Liver (tissue), 9 donors: ENCODE measurements around the gene TBC1D14. TPM values are rescaled to one million over a fixed set of nuclear protein-coding genes. Genes with fewer than 3 reads are reported as not detected.
A peak's percentile ranks its signal among the peaks of the same experiment; 100 is the strongest.

ENCODE experiments used
- DNase-seq: peaks from one replicate; pipeline ENCODE4 v3.0.0-alpha.2; 2017; ENCODE audit warnings: low spot score
- H3K27ac ChIP-seq, 2 donors: one replicate each; pipeline ENCODE4 v1.7.0; 2013; ENCODE audit warnings: inconsistent platforms in 2 of 2, low read length in 2 of 2, control low read depth in 1 of 2, low read depth in 1 of 2, mild to moderate bottlenecking in 1 of 2
- H3K27me3 ChIP-seq, 4 donors: one replicate each; pipeline versions ENCODE4 v1.6.1 to v1.7.0; 2013; ENCODE audit warnings: low read length in 3 of 4, inconsistent platforms in 1 of 4, mild to moderate bottlenecking in 1 of 4, moderate library complexity in 1 of 4; ENCODE audit not compliant: control insufficient read depth in 4 of 4, insufficient read depth in 4 of 4
- H3K36me3 ChIP-seq, 4 donors: one replicate each; pipeline versions ENCODE4 v1.6.1 to v1.7.0; 2013; ENCODE audit warnings: low read length in 3 of 4, mild to moderate bottlenecking in 3 of 4, low read depth in 1 of 4, moderate library complexity in 1 of 4; ENCODE audit not compliant: control insufficient read depth in 4 of 4, insufficient read depth in 3 of 4
- H3K4me1 ChIP-seq, 4 donors: one replicate each; pipeline versions ENCODE4 v1.6.1 to v1.7.0; 2013; ENCODE audit warnings: low read length in 3 of 4, mild to moderate bottlenecking in 3 of 4, moderate library complexity in 1 of 4; ENCODE audit not compliant: control insufficient read depth in 4 of 4, insufficient read depth in 4 of 4
- H3K4me3 ChIP-seq, 3 donors: one replicate each; pipeline versions ENCODE4 v1.6.1 to v1.7.0; 2013; ENCODE audit warnings: low read length in 3 of 3, control low read depth in 1 of 3, low read depth in 1 of 3, mild to moderate bottlenecking in 1 of 3
- H3K9ac ChIP-seq, 2 donors: one replicate each; pipeline ENCODE4 v1.7.0; 2013; ENCODE audit warnings: low read length in 2 of 2, mild to moderate bottlenecking in 2 of 2, moderate library complexity in 2 of 2, control low read depth in 1 of 2, low read depth in 1 of 2
- H3K9me3 ChIP-seq, 4 donors: one replicate each; pipeline versions ENCODE4 v1.6.1 to v1.7.0; 2013; ENCODE audit warnings: low read length in 3 of 4; ENCODE audit not compliant: control insufficient read depth in 4 of 4
- CTCF ChIP-seq: fragments of 150-350 bp; IDR thresholded peaks from 2 replicates; pipeline ENCODE4 v1.5.1; 2017; ENCODE audit warnings: improper control_type of control experiment, low read depth, low read length; ENCODE audit not compliant: missing input control
- FOXA1 ChIP-seq: IDR thresholded peaks from 2 replicates; pipeline ENCODE4 v1.6.1; 2016; ENCODE audit warnings: antibody characterized with exemption
- HNF4A ChIP-seq, 2 donors: conservative IDR thresholded peaks; 2 replicates each; pipeline ENCODE4 v1.6.1; 2016; ENCODE audit warnings: antibody characterized with exemption in 2 of 2, mild to moderate bottlenecking in 2 of 2
- HNF4G ChIP-seq: IDR thresholded peaks from 2 replicates; pipeline ENCODE4 v1.6.1; 2016; ENCODE audit warnings: antibody characterized with exemption
- JUND ChIP-seq, 2 donors: IDR thresholded peaks; 2 replicates each; pipeline ENCODE4 v1.6.1; 2016; ENCODE audit warnings: antibody characterized with exemption in 2 of 2
- NR2F2 ChIP-seq: IDR thresholded peaks from 2 replicates; pipeline ENCODE4 v1.6.1; 2016; ENCODE audit warnings: antibody characterized with exemption
- RAD21 ChIP-seq, 2 donors: IDR thresholded peaks; 2 replicates each; pipeline ENCODE4 v1.6.1; 2016; ENCODE audit warnings: antibody characterized with exemption in 2 of 2, mild to moderate bottlenecking in 2 of 2
- RXRA ChIP-seq, 2 donors: IDR thresholded peaks; 2 replicates each; pipeline ENCODE4 v1.6.1; 2017 to 2018; ENCODE audit warnings: antibody characterized with exemption in 2 of 2, mild to moderate bottlenecking in 1 of 2
- SP1 ChIP-seq: IDR thresholded peaks from 2 replicates; pipeline ENCODE4 v1.6.1; 2018; ENCODE audit warnings: antibody characterized with exemption, mild to moderate bottlenecking
- TAF1 ChIP-seq: conservative IDR thresholded peaks from 2 replicates; pipeline ENCODE4 v1.6.1; 2016; ENCODE audit warnings: antibody characterized with exemption, mild to moderate bottlenecking
- YY1 ChIP-seq: IDR thresholded peaks from 2 replicates; pipeline ENCODE4 v1.6.1; 2016; ENCODE audit warnings: antibody characterized with exemption, mild to moderate bottlenecking
- WGBS: extraction: QIAGEN DNeasy Blood & Tissue Kit; methylation state at CpG from one replicate; pipeline ENCODE4 v1.1.7; 2013; 5-methylcytosine and 5-hydroxymethylcytosine counted together
- polyA plus RNA-seq, 2 donors: library from polyadenylated mRNA; stranded (reverse) in 1 of 2; unstranded in 1 of 2; fragments of 200-250 nt in 1 of 2; fragments of >200 nt in 1 of 2; fragmentation: Nextera tagmentation in 1 of 2; extraction: Ambion mirVana in 1 of 2; gene quantifications; one replicate each; pipeline versions ENCODE4 v1.2.1 to v1.2.3, GENCODE V29; 2013 to 2015
- total RNA-seq, 2 donors: library from RNA; depleted of rRNA; stranded (reverse); fragments of >200 nt; gene quantifications; one replicate each; pipeline ENCODE4 v1.2.3, GENCODE V29; 2014
- TF ChIP-seq, protein P1 (sequence below): IDR thresholded peaks from 2 replicates; pipeline ENCODE4 v1.6.1; 2016; ENCODE audit warnings: antibody characterized with exemption, mild to moderate bottlenecking
- donor health status: healthy.
- donor health status: healthy.
- donor health status: healthy.
- donor health status: healthy.
- donor health status: healthy.

Gene TBC1D14
- total and polyA plus RNA-seq, 4 donors, result 10.0 to 45.2 (median 22.7) TPM

GRCh38 chr4:7043284-7044136 lies 133.9 kb downstream of the TBC1D14 start, which contains the start of gene TADA2B:
Gene TADA2B (plus strand): TSS chr4:7043372. CDS start chr4:7043580, 208 bp downstream.
- H3K36me3 ChIP-seq, result no peaks in the 10 kb centered on the region
- under 1% methylated on average over 119 of the region's 119 CpGs for WGBS
- H3K9ac ChIP-seq, result peak within 1 kb of the TSS; percentile 24 to 72
- DNase-seq, result peak; percentile 65
- H3K4me1 ChIP-seq, result peaks cover 12 to 50% (median 36%) of the 10 kb centered on the region in 4 donors
- no peaks in the 10 kb centered on the region for H3K9me3 ChIP-seq
- no peaks in the 10 kb centered on the region for H3K27me3 ChIP-seq
- H3K4me3 ChIP-seq, result peak within 1 kb of the TSS; percentile 61 to 90 (median 83)
- TF ChIP-seq JUND (IDR thresholded peaks at IDR 0.05), result no peak
- TF ChIP-seq YY1, result peak; percentile 43
- peak within 1 kb of the TSS; percentile 62 to 81 for H3K27ac ChIP-seq

DNA sequence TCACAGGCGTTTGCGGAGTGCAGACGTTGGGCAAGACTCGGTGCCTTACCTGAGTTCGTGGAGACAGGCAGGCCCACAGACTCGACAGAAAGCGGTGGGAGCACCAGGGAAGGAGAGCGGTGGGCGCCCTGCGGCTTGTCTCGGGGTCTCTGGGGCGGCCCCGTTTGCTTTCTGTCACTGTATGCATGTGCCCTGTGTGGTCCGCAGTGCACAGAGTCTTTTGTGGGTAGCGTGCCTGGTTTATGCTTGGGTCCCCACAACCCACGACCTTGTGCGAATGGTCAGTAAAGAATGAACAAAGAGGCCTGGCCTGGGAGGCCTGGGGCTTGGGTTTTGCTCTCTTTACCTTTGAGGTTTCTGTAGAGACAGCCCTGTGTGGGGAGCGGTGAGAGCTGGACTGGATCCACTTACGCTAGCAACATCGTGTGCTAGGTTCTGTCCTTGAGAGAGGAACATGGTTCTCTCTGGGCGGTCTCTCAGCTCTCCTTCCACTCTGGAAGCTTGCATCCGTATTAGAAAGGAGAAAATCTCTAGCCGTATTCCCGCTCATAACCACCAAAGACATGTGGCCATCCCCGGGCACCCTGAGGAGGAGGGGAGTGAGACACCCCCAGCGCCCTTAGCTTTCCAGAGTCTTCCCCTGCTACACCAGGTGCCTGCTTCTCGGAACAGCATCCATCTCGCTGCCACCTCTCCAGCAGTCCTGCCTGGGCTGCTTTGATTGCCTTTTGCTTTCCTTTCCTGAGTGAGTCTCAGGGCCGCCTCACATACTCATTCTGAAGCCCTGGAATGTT lies 134.7 kb downstream of the TBC1D14 start:
- Histone ChIP-seq H3K4me3 (peak overlapping the region; percentile 61 to 90 (median 83)), H3K27ac (peak overlapping the region; percentile 62 to 81), H3K9me3 (no peaks in the 10 kb centered on the region), H3K4me1 (peaks cover 12 to 52% (median 38%) of the 10 kb centered on the region in 4 donors), H3K27me3 (no peaks in the 10 kb centered on the region), H3K9ac (peak overlapping the region; percentile 24 to 72), H3K36me3 (no peaks in the 10 kb centered on the region)
- 19% methylated on average over 29 of the region's 29 CpGs for WGBS
- DNase-seq, result no peak
- no peak for TF ChIP-seq RXRA (IDR thresholded peaks at IDR 0.05)
- TF ChIP-seq NR2F2, result no peak
- TF ChIP-seq TAF1, result no peak
- no peak for TF ChIP-seq CTCF
- TF ChIP-seq SP1, result no peak
- TF ChIP-seq, protein P1, sequence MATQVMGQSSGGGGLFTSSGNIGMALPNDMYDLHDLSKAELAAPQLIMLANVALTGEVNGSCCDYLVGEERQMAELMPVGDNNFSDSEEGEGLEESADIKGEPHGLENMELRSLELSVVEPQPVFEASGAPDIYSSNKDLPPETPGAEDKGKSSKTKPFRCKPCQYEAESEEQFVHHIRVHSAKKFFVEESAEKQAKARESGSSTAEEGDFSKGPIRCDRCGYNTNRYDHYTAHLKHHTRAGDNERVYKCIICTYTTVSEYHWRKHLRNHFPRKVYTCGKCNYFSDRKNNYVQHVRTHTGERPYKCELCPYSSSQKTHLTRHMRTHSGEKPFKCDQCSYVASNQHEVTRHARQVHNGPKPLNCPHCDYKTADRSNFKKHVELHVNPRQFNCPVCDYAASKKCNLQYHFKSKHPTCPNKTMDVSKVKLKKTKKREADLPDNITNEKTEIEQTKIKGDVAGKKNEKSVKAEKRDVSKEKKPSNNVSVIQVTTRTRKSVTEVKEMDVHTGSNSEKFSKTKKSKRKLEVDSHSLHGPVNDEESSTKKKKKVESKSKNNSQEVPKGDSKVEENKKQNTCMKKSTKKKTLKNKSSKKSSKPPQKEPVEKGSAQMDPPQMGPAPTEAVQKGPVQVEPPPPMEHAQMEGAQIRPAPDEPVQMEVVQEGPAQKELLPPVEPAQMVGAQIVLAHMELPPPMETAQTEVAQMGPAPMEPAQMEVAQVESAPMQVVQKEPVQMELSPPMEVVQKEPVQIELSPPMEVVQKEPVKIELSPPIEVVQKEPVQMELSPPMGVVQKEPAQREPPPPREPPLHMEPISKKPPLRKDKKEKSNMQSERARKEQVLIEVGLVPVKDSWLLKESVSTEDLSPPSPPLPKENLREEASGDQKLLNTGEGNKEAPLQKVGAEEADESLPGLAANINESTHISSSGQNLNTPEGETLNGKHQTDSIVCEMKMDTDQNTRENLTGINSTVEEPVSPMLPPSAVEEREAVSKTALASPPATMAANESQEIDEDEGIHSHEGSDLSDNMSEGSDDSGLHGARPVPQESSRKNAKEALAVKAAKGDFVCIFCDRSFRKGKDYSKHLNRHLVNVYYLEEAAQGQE, result no peak

GRCh38 chr4:7045553-7045952 lies 135.9 kb downstream of the TBC1D14 start:
- Histone ChIP-seq H3K27ac (no peak overlapping the region), H3K9me3 (no peaks in the 10 kb centered on the region), H3K36me3 (no peaks in the 10 kb centered on the region), H3K4me3 (no peak overlapping the region), H3K4me1 (peaks cover 20 to 65% (median 51%) of the 10 kb centered on the region in 4 donors), H3K27me3 (no peaks in the 10 kb centered on the region), H3K9ac (no peak overlapping the region)
- no peak for DNase-seq
- TF ChIP-seq TAF1 (no peak), HNF4G (no peak), RAD21 (IDR thresholded peaks at IDR 0.05) (no peak), FOXA1 (no peak), HNF4A (conservative IDR thresholded peaks at IDR 0.05) (no peak)
- 91% methylated on average over 8 of the region's 8 CpGs for WGBS
